ENCODE measurements around the gene ADAM23.

The ADAM23 gene

GRCh38 chr2:206533977-206534376, 90.6 kb downstream of the ADAM23 start:
- Histone ChIP-seq H3K27ac (ENCODE audit: low read depth, low read length) (no peak overlapping the region), H3K9ac (ENCODE audit: low read depth, low read length) (no peak overlapping the region), H3K9me3 (ENCODE audit: control insufficient read depth, insufficient read depth, low read length) (no peaks in the 10 kb centered on the region)

DNA sequence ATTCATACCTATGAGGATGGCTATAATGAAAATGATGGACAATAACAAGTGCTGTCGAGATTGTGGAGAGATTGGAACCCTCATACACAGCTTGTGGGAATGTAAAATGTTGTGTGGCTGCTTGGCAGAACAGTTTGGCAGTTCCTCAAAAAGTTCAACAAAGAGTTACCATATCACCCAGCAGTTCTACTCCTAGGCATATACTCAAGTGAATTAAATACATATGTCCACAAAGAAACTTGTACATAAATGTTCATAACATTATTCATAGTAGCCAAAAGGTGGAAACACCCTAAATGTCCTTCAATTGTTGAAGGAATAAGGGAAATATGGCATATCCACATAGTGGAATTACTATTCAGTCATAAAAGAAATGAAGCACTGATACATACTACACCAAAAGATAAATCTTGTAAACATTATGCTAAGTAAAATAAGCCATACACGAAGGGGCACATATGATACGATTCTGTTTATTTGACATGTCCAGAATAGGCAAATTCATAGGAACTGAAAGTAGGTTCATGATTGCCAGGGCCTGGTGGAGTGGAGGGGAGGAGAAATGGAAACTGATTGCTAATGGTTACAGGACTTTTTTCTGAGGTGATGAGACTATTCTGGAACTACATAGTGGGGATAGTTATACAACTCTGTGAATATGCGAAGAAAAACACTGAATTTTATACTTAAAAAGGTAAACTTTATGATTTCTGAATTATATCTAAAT, 92.1 kb downstream of the ADAM23 start:
- H3K4me1 ChIP-seq (ENCODE audit: control insufficient read depth, insufficient read depth, low read length), result no peaks in the 10 kb centered on the region; the same call in 1 of the 2 replicates
- H3K9ac ChIP-seq (ENCODE audit: low read depth, low read length), result no peak overlapping the region
- no peak overlapping the region for H3K27ac ChIP-seq (ENCODE audit: low read depth, low read length)
- H3K27me3 ChIP-seq (ENCODE audit: control insufficient read depth, insufficient read depth, low read length), result no peaks in the 10 kb centered on the region
- no peak overlapping the region for H3K4me3 ChIP-seq (ENCODE audit: low read depth, low read length)
- H3K36me3 ChIP-seq (ENCODE audit: control insufficient read depth, insufficient read depth, low read length), result no peaks in the 10 kb centered on the region
- H3K9me3 ChIP-seq (ENCODE audit: control insufficient read depth, insufficient read depth, low read length), result no peaks in the 10 kb centered on the region

More at GRCh38 chr2:206533977-206534376, 90.6 kb downstream of the ADAM23 start:
- Histone ChIP-seq H3K27me3 (ENCODE audit: control insufficient read depth, insufficient read depth, low read length) (no peaks in the 10 kb centered on the region), H3K36me3 (ENCODE audit: control insufficient read depth, insufficient read depth, low read length) (no peaks in the 10 kb centered on the region), H3K4me1 (ENCODE audit: control insufficient read depth, insufficient read depth, low read length) (peaks cover 3% of the 10 kb centered on the region; the same call in 1 of the 2 replicates), H3K4me3 (ENCODE audit: low read depth, low read length) (no peak overlapping the region)

DNA sequence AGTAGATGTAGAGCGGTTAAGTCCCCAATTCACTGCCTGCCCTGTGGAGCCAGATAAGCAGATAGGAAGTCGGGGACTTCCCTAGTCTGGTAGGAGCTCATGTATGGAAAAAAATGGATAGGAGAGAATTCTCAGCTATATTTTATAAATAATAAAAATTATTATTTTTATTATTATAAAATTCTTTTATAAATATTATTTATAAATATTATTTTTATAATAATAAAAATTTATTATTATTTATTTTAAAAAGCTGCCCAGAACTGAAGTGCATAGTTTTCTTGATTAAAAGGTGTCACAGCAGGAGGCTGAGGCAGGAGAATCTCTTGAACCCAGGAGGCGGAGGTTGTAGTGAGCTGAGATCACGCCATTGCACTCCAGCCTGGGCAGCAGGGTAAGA, 97.4 kb downstream of the ADAM23 start:
- Histone ChIP-seq H3K9ac (ENCODE audit: low read depth, low read length) (no peak overlapping the region), H3K4me3 (ENCODE audit: low read depth, low read length) (no peak overlapping the region), H3K27ac (ENCODE audit: low read depth, low read length) (no peak overlapping the region), H3K4me1 (ENCODE audit: control insufficient read depth, insufficient read depth, low read length) (no peaks in the 10 kb centered on the region), H3K36me3 (ENCODE audit: control insufficient read depth, insufficient read depth, low read length) (no peaks in the 10 kb centered on the region), H3K9me3 (ENCODE audit: control insufficient read depth, insufficient read depth, low read length) (no peaks in the 10 kb centered on the region), H3K27me3 (ENCODE audit: control insufficient read depth, insufficient read depth, low read length) (no peaks in the 10 kb centered on the region)

GRCh38 chr2:206543073-206543472, 99.7 kb downstream of the ADAM23 start:
- no peak overlapping the region for H3K9ac ChIP-seq (ENCODE audit: low read depth, low read length)
- no peaks in the 10 kb centered on the region for H3K27me3 ChIP-seq (ENCODE audit: control insufficient read depth, insufficient read depth, low read length)
- H3K4me1 ChIP-seq (ENCODE audit: control insufficient read depth, insufficient read depth, low read length), result no peaks in the 10 kb centered on the region
- no peak overlapping the region for H3K4me3 ChIP-seq (ENCODE audit: low read depth, low read length)
- no peak overlapping the region for H3K27ac ChIP-seq (ENCODE audit: low read depth, low read length)
- no peaks in the 10 kb centered on the region for H3K9me3 ChIP-seq (ENCODE audit: control insufficient read depth, insufficient read depth, low read length)
- no peaks in the 10 kb centered on the region for H3K36me3 ChIP-seq (ENCODE audit: control insufficient read depth, insufficient read depth, low read length)

GRCh38 chr2:206548383-206548782, 105.1 kb downstream of the ADAM23 start:
- Histone ChIP-seq H3K9ac (ENCODE audit: low read depth, low read length) (no peak overlapping the region), H3K9me3 (ENCODE audit: control insufficient read depth, insufficient read depth, low read length) (no peaks in the 10 kb centered on the region), H3K4me1 (ENCODE audit: control insufficient read depth, insufficient read depth, low read length) (no peaks in the 10 kb centered on the region), H3K27me3 (ENCODE audit: control insufficient read depth, insufficient read depth, low read length) (no peaks in the 10 kb centered on the region), H3K27ac (ENCODE audit: low read depth, low read length) (no peak overlapping the region), H3K36me3 (ENCODE audit: control insufficient read depth, insufficient read depth, low read length) (no peaks in the 10 kb centered on the region), H3K4me3 (ENCODE audit: low read depth, low read length) (no peak overlapping the region)

DNA sequence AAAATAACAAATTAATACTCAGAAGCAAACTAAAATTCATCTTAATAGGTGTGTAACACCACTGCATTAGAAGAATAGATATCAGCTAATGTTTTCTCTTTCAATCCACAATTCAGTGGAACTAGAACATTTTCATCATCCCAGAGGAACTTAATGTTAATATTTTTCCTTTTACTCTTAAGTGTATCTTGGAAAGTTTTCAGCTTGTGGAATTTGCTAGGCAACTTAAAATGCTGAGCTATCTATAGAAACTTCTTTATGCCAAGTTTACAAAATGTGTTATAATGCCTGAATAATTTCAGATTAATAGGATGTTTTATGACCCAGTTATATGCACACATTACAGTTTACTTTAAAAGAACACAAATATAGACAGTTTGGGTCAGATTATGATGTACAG, 112.4 kb downstream of the ADAM23 start:
- Histone ChIP-seq H3K36me3 (ENCODE audit: control insufficient read depth, insufficient read depth, low read length) (peaks cover 5% of the 10 kb centered on the region; the same call in 1 of the 2 replicates), H3K9ac (ENCODE audit: low read depth, low read length) (no peak overlapping the region)

DNA sequence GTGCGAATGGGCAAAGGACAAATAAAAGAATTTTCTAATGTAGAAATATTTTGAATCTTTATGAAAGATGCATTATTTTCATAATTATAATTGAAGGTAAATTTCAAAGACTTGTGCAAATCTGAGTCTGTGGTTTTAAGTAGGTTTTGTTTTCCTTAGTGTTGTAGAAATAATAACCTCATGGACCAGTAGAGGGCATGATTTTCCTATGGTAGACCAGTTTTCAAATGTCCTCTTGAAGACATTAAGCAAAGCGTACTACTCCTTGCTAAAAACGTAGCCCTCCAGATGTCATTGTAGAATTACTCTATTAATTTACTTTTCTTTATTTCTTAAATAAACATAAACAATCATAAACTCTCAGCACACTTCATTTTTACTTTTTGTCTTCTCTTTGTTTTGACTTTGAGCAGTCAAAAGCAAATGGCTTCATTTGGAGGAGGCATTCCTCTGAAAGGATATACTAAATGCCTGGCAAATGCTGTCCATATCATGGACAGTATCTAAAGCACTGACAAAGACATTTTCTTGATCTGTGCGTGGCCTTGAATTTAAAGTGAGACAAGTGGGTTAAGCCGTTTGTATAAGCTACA, 113.1 kb downstream of the ADAM23 start:
- Histone ChIP-seq H3K27ac (ENCODE audit: low read depth, low read length) (no peak overlapping the region), H3K4me3 (ENCODE audit: low read depth, low read length) (no peak overlapping the region), H3K9me3 (ENCODE audit: control insufficient read depth, insufficient read depth, low read length) (no peaks in the 10 kb centered on the region), H3K27me3 (ENCODE audit: control insufficient read depth, insufficient read depth, low read length) (no peaks in the 10 kb centered on the region), H3K36me3 (ENCODE audit: control insufficient read depth, insufficient read depth, low read length) (peaks cover 5% of the 10 kb centered on the region; the same call in 1 of the 2 replicates), H3K4me1 (ENCODE audit: control insufficient read depth, insufficient read depth, low read length) (no peaks in the 10 kb centered on the region), H3K9ac (ENCODE audit: low read depth, low read length) (no peak overlapping the region)

More for the DNA sequence above, 112.4 kb downstream of the ADAM23 start:
- H3K9me3 ChIP-seq (ENCODE audit: control insufficient read depth, insufficient read depth, low read length), result no peaks in the 10 kb centered on the region
- H3K4me1 ChIP-seq (ENCODE audit: control insufficient read depth, insufficient read depth, low read length), result no peaks in the 10 kb centered on the region
- no peak overlapping the region for H3K4me3 ChIP-seq (ENCODE audit: low read depth, low read length)
- no peak overlapping the region for H3K27ac ChIP-seq (ENCODE audit: low read depth, low read length)
- no peaks in the 10 kb centered on the region for H3K27me3 ChIP-seq (ENCODE audit: control insufficient read depth, insufficient read depth, low read length)

GRCh38 chr2:206557321-206557720, 114.0 kb downstream of the ADAM23 start:
- Histone ChIP-seq H3K36me3 (ENCODE audit: control insufficient read depth, insufficient read depth, low read length) (peaks cover 5% of the 10 kb centered on the region; the same call in 1 of the 2 replicates), H3K9ac (ENCODE audit: low read depth, low read length) (no peak overlapping the region), H3K9me3 (ENCODE audit: control insufficient read depth, insufficient read depth, low read length) (no peaks in the 10 kb centered on the region), H3K27ac (ENCODE audit: low read depth, low read length) (no peak overlapping the region), H3K4me3 (ENCODE audit: low read depth, low read length) (no peak overlapping the region), H3K4me1 (ENCODE audit: control insufficient read depth, insufficient read depth, low read length) (no peaks in the 10 kb centered on the region), H3K27me3 (ENCODE audit: control insufficient read depth, insufficient read depth, low read length) (no peaks in the 10 kb centered on the region)

DNA sequence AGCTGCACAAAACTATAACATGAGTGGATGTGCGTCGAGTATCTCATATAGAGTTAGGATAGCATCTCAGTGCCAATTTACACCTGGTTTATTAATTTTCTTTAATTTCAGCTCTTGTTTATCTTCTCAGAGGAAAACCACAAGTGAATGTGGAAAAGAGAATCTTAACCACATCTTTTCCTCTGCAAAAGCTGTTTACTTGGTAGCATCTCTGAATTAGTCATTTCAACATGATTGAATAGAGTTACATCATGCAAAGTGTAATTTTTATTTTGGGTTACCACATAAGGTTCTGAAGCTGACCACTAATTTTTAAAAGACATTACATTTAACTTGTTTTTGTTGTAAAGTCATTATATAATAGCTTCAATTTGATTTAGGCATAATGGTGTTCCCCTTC, 115.2 kb downstream of the ADAM23 start:
- Histone ChIP-seq H3K4me3 (ENCODE audit: low read depth, low read length) (no peak overlapping the region), H3K27me3 (ENCODE audit: control insufficient read depth, insufficient read depth, low read length) (no peaks in the 10 kb centered on the region), H3K27ac (ENCODE audit: low read depth, low read length) (no peak overlapping the region), H3K36me3 (ENCODE audit: control insufficient read depth, insufficient read depth, low read length) (peaks cover 5% of the 10 kb centered on the region; the same call in 1 of the 2 replicates), H3K9me3 (ENCODE audit: control insufficient read depth, insufficient read depth, low read length) (no peaks in the 10 kb centered on the region), H3K4me1 (ENCODE audit: control insufficient read depth, insufficient read depth, low read length) (no peaks in the 10 kb centered on the region), H3K9ac (ENCODE audit: low read depth, low read length) (no peak overlapping the region)

DNA sequence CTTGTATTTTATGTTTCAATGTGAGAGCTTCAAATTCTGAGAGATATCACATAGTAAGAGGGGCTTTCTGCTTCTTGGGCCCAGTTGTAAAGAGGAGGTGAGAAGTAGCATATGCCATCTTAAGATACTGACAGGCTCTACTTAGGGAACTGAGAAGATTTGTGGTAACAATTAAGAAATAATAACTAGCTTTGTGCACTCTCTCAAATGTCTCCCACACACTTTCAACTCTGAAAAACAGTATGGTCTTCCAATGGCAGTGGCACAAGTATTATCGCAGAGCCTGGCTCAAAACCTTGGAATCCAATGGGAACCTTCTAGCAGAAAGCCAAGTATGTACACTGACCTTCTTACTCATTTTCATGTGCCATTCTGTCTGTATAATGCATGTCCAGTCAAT, 118.6 kb downstream of the ADAM23 start:
- Histone ChIP-seq H3K9ac (ENCODE audit: low read depth, low read length) (no peak overlapping the region), H3K27me3 (ENCODE audit: control insufficient read depth, insufficient read depth, low read length) (no peaks in the 10 kb centered on the region), H3K36me3 (ENCODE audit: control insufficient read depth, insufficient read depth, low read length) (peaks cover 5% of the 10 kb centered on the region; the same call in 1 of the 2 replicates), H3K4me1 (ENCODE audit: control insufficient read depth, insufficient read depth, low read length) (no peaks in the 10 kb centered on the region), H3K4me3 (ENCODE audit: low read depth, low read length) (no peak overlapping the region), H3K9me3 (ENCODE audit: control insufficient read depth, insufficient read depth, low read length) (no peaks in the 10 kb centered on the region), H3K27ac (ENCODE audit: low read depth, low read length) (no peak overlapping the region)

GRCh38 chr2:206562375-206562774, 119.0 kb downstream of the ADAM23 start:
- H3K27ac ChIP-seq (ENCODE audit: low read depth, low read length), result no peak overlapping the region
- peaks cover 6% of the 10 kb centered on the region; the same call in 1 of the 2 replicates for H3K36me3 ChIP-seq (ENCODE audit: control insufficient read depth, insufficient read depth, low read length)
- no peaks in the 10 kb centered on the region for H3K4me1 ChIP-seq (ENCODE audit: control insufficient read depth, insufficient read depth, low read length)
- H3K9ac ChIP-seq (ENCODE audit: low read depth, low read length), result no peak overlapping the region
- H3K9me3 ChIP-seq (ENCODE audit: control insufficient read depth, insufficient read depth, low read length), result no peaks in the 10 kb centered on the region
- H3K4me3 ChIP-seq (ENCODE audit: low read depth, low read length), result no peak overlapping the region
- H3K27me3 ChIP-seq (ENCODE audit: control insufficient read depth, insufficient read depth, low read length), result no peaks in the 10 kb centered on the region

Data from HUES48 (cell line).